ENCODE data around the gene SGF29.
"Not testable (repeated sequence)": the region's sequence is repeated elsewhere in the genome, so short reads cannot be mapped to it uniquely, and the experiment has no call there.

Gene SGF29

GRCh38 chr16:28615486-28616223 lies 61.9 kb downstream of the SGF29 start:
- peak; percentile 33 for DNase-seq

DNA sequence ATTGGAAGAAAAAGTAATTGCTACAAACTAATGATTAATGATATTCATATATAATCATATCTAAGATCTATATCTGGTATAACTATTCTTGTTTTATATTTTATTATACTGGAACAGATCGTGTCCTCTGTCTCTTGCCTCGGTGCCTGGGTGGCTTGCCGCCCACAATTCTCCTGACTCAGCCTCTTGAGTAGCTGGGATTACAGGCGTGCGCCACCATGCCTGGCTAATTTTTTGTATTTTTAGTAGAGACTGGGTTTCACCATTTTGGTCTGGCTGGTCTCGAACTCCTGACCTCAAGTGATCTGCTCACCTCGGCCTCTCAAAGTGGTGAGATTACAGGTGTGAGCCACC lies 62.5 kb downstream of the SGF29 start:
- not testable (repeated sequence) for DNase-seq

- no peak for DNase-seq
These were observed 62.9 kb downstream of the SGF29 start for GRCh38 chr16:28616636-28617035.

GRCh38 chr16:28617874-28618273 lies 64.2 kb downstream of the SGF29 start:
- no peak for DNase-seq

- not testable (repeated sequence) for DNase-seq
These were observed 66.6 kb downstream of the SGF29 start for GRCh38 chr16:28620316-28620715.

- no peak for DNase-seq
These were observed 67.9 kb downstream of the SGF29 start for GRCh38 chr16:28621481-28622155.

DNA sequence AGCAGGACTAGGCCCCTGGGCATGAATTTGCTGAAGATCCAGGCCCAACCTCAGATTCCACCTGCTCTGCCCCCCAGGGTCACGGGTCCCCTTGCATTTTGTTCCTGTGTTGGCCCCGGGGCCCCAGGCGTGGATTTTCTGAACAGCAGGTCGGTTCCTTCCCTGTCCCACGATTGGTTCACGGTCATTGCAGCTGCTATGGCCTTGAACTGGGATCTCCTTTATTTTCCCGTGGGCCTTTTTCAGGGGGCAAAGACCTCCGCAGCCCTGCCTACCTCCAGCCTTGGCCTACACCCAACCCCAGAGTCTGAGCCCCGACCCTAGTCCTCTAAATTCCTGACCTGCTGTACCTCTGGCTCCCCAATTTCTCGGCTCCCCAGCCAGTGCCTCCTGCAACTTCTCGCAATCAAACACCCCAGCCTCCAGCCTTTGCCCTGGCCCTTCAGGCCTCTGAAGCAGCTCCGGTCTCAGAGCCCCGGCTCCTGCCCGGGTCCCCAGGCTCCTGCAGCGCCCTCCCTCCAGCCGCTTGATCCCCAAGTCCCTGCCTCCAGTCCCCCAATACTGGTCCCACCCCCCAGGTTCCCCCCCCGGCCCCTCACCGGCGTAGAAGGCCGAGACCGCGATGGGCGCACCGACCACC lies 68.9 kb downstream of the SGF29 start:
- not testable (repeated sequence) for DNase-seq

DNA sequence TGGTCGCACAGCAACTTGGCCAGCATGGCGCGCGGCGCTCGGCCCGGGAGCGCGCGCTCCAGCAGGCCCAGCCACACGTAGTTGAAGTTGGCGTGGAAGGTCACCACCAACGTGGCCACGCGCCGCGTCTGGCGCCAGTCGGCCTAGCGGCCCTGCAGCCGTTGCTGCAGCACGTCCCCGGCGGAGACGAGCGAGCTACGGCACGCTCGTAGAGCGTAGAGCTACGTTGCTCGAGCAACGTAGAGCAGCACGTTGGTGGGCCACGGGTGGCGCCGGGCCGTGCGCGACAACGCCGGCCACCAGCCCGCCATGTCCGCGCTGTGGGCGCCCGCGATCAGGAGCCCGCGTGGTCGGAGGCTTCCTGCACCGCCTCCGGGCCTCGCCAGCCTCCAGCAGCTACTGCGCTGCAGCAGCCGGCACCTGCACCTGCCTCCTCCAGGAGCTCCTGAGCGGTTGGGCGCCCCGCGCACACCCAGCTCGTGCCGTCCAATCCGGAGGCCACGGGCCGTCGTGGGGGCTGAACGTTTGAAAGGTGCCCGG lies 69.5 kb downstream of the SGF29 start:
- peak; percentile 6 for DNase-seq

GRCh38 chr16:28630905-28631304 lies 77.2 kb downstream of the SGF29 start:
- not testable (repeated sequence) for DNase-seq

DNA sequence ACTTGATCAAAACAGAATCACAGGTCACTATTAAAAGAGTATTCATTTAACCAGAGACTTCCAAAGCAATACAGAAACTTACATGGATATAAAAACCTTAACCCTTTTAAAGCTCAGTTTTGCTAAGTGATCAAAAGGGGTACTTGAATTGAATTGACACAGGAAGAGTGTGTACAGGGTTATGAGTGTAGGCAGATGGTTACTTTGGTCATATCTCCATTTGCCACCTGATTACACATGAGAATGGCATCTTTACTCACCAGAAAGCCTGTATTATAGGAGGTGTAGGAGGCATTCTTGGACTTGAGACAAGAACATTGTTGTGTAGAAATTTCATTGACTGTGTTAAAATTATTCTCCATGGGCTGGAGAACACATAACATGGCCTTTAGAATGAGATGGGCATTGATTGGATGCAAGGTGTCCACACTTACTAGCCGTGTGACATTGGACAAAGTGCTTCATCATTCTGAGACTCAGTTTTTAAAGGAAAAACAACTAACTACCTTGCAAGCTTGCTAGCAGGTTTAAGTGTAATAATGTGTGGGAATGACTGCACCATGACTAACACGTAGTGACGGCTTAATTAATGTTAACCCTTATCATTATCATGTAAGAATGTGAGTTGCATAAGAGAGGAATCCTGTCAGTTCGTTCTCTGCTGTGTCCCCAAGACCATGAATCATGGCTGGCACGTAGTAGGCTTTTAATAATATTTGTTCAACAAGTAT lies 82.5 kb downstream of the SGF29 start:
- not testable (repeated sequence) for DNase-seq

DNA sequence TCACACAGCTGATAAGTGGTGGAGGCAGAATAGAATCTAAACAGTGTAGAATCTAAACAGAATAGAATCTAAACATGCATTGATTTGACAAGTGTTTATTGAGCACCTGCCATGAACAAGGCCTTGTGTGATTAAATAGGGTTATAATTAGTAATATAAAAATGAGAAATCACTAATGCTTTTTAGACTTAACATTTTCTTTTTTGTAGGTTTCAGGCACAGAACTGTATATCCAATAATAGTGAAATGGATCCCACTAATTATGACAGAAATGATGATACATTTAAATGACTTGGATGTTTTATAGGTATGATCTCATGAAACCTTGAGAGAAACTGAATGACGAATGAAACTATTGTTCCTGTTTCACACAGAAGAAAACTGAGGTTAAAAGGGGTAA lies 84.0 kb downstream of the SGF29 start, which contains the start of gene NPIPB8:
NPIPB8 (plus strand) TSS at position 301 of the 400 bp plus-strand sequence. CDS start 296 bp downstream, outside the sequence.
- not testable (repeated sequence) for DNase-seq

DNA sequence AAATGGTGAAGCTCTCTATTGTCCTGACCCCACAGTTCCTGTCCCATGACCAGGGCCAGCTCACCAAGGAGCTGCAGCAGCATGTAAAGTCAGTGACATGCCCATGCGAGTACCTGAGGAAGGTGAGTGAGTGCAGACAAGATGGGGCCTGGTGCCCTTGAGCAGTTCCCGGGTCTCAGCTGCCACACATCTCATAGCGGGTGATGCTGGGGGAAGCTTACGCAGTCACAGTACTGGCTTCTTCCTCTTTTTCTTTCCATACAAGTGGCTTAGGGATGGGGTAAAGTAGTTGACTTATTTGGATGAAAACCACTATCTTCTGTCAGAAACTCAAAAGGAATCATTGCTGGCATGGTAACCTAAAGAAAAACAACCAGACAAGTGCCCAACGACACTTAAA lies 84.6 kb downstream of the SGF29 start:
- not testable (repeated sequence) for DNase-seq

GRCh38 chr16:28639959-28640358 lies 86.2 kb downstream of the SGF29 start:
- DNase-seq = not testable (repeated sequence)

All from midbrain (tissue), 1 donor.